SU-DHL-6 (cell line): ENCODE data around the gene NRF1.

Experiments used
- CTCF ChIP-seq: fragments of 200-600 bp; sonication (generic); IDR thresholded peaks from one replicate; pipeline ENCODE4 v1.5.1; 2017; ENCODE audit warnings: antibody characterized with exemption, mild to moderate bottlenecking, low read length, moderate library complexity; ENCODE audit not compliant: insufficient read depth, poor library complexity, severe bottlenecking
- EZH2phosphoT487 ChIP-seq: fragments of 200-600 bp; sonication (generic), shearing (Covaris generic); conservative IDR thresholded peaks from 2 replicates; pipeline ENCODE4 v1.6.1; 2018; ENCODE audit warnings: mild to moderate bottlenecking, antibody characterized with exemption, low read length, moderate library complexity, mixed read lengths

- no peak for TF ChIP-seq CTCF
- TF ChIP-seq EZH2phosphoT487: no peak
Measured at GRCh38 chr7:129652914-129653313, 41.4 kb downstream of the NRF1 start.
